ENCODE measurements around the gene ACAP3. TPM values are rescaled to one million over a fixed set of nuclear protein-coding genes. Genes with fewer than 3 reads are reported as not detected.

Gene ACAP3
- total RNA-seq, 1 experiment from 2014 or later, result 37.5 TPM

DNA sequence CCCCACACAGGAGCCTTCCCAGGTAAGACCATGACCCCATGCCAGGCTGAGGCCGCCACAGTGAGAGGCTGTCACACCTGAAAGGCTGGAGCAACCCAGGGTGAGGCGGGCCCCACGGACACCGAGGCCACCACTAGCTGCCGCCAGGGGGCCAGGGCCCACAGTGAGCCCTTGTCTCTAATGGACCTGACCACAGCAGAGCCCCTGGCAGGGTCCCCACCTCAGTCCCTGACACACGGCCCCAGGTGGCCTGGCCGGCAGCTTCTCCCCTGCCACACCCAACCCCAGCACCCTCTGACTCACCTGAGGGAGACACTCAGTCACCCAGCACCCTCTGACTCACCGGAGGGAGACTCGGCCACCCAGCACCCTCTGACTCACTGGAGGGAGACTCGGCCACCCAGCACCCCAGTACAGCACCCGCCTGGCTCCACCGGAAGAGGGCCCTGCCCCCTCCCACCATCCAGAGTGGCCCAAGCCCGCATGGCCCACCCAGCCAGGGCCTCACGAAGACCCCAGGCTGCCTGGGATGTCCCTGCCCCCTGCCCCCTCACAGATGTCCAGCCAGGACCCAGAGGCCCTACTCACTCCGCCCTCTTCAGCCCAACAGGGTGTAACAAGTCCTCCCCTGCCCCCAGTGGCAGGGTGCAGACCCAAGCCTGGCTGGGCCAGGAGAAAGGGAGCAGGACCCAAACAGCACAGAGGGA lies 37.1 kb upstream of the ACAP3 start:
- DNase-seq (ENCODE audit: low spot score), result peak; percentile 91

- no peak for DNase-seq (ENCODE audit: low spot score)
These were observed 36.2 kb upstream of the ACAP3 start for GRCh38 chr1:1343811-1344421.

DNA sequence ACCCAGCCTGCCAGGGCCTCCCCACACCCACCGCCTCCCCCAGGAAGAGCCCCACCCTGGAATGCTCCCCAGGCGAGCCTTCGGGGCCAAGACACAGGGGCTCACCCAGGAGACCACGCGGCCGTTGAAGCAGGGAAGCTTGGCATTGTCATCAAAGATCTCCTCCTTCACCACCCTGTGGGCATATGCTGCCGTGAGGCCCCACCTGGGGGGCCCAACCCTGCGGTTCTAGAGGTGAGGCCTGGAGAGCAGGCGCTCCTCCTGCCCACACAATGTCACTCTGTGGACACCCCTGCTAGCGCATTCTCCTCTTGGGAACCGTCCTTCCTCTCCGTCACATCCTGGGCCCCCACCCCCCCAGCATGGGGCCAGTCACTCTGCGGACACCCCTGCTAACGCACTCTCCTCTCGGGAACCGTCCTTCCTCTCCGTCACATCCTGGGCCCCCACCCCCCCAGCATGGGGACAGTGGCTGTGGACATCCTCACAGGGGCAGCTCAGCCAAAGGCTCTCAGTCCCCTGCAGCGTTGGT lies 34.9 kb upstream of the ACAP3 start:
- no peak for DNase-seq (ENCODE audit: low spot score)

GRCh38 chr1:1342061-1342562 lies 34.4 kb upstream of the ACAP3 start:
- no peak for DNase-seq (ENCODE audit: low spot score)

DNA sequence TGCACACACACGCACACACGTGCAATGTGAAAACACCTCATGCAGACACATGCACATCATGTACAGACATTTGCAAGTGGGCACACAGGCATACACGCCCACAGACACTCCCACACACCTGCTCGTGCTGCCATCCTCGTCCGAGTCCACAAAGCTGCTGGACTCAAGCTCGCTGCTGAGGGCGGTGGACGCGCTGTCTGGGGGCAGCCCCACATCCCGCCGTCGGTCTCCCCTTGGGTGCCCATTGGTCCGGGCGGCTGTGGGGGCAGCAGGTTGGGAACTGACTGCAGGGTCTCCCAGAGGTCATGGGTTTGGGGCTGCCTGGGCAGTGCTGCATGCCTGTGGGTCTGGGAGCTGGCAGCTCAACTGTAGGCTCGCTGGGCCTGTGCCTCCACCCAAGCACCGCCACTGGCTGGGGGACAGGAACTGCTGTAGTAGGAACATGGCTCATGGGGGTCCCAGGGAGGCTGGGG lies 33.9 kb upstream of the ACAP3 start:
- no peak for DNase-seq (ENCODE audit: low spot score)

DNA sequence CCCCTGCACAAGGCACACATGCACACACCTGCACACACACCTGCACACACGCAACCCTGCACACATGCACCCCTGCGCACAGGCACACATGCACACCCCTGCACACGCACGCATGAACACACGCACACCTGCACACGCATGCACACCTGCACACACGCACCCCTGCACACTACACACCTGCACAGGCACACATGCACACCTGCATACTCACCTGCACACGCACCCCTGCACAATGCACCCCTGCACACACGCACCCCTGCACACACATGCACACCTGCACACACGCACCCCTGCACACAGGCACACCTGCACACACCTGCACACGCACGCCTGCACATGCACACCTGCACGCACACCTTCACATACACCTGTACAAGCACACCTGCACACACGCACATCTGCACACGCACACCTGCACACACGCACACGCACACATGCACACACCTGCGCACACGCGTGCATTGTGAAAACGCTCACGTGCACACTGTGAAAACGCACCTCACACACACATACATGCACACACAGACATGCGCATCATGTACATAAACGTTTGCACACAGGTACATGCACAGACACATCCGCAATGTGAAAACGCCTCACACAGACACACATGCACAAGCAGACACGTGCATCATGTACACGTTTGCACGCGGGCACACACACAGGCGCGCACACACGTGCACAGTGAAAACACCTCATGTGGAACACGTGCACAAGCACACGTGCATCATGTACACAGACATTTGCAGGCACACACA lies 33.2 kb upstream of the ACAP3 start:
- no peak for DNase-seq (ENCODE audit: low spot score)

DNA sequence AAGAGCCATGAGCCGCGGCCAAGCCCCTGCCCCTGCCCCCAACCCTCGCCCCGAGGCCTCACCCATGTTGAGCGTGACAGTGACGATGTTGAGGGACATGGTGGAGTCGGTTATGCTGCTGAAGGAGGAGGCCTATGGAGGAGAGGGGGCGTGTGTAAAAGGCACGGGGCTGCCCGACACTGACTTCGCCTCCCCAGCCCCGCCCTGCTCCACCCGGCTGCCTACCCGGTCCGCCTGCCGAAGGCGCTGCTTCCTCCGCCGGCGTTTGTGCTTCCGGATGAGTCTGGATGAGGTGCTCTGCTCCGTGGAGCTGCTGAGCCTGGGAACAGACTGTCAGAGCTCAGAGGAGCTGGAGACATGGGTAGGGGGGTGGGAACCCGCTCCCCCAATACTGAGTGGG lies 32.5 kb upstream of the ACAP3 start:
- no peak for DNase-seq (ENCODE audit: low spot score)

GRCh38 chr1:1338278-1338677 lies 30.5 kb upstream of the ACAP3 start:
- no peak for DNase-seq (ENCODE audit: low spot score)

GRCh38 chr1:1337793-1338147 lies 30.0 kb upstream of the ACAP3 start:
- DNase-seq (ENCODE audit: low spot score), result no peak

GRCh38 chr1:1336931-1337792 lies 29.4 kb upstream of the ACAP3 start:
- no peak for DNase-seq (ENCODE audit: low spot score)

DNA sequence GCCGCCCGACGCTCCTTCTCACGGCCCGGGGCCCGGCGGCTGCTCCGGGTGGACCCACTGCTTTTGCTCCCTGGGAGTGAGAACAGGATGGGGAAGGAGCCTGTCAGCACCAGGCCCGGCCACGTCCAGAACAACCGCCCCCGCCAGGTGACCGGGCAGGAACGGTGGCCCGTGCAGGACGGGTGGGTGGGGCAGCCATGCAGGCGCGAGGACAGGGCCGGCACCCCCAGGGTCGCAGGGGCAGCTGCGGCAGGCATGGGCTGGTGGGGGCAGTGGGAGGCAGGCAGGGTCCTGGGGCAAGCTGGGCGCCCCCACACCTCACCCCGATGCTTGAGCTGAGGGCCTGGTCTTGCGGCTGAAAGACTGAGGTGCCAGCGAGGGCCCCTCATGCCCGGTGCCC lies 28.7 kb upstream of the ACAP3 start:
- no peak for DNase-seq (ENCODE audit: low spot score)

- no peak for DNase-seq (ENCODE audit: low spot score)
These were observed 28.1 kb upstream of the ACAP3 start for GRCh38 chr1:1335792-1336248.

DNA sequence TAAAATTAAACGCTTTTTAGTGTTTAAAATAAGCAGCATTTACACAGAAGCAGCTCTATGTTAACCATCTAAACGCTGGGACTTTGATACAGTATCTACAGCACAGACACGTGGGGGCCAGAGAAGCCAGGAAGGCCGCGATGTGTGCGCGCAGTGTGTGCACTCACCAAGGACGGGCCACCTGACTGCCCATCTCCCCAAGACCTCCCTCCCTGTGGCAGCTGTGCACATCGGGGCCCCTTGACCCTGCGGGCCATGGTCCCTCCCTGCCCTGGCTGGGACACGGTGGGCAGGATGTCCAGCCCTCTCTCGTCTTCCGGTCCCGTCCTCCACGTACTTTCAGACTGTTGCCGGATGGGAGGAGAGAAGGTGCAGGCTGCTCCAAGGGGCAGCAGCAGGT lies 27.6 kb upstream of the ACAP3 start:
- DNase-seq (ENCODE audit: low spot score), result no peak

DNA sequence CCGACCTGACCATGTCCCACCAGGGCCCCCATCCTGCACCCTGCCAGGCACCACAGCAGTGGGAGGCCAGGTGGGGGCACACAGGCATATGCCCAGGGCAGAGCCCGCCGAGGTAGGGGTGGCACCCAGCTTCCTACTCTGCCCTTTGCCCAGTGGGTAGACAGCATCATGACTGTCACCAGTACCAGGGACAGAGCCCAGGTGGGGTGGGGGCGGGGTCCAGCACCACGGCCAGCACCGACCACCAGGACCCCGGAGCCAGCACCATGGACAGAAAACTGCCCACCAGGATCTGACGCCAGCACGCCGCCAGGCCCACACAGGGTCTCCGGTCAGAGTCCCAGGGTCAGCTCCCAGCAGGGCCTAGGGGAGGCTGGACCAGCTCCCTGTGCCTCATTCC lies 27.1 kb upstream of the ACAP3 start:
- DNase-seq (ENCODE audit: low spot score), result no peak

GRCh38 chr1:1333551-1334241 lies 26.0 kb upstream of the ACAP3 start:
- no peak for DNase-seq (ENCODE audit: low spot score)

DNA sequence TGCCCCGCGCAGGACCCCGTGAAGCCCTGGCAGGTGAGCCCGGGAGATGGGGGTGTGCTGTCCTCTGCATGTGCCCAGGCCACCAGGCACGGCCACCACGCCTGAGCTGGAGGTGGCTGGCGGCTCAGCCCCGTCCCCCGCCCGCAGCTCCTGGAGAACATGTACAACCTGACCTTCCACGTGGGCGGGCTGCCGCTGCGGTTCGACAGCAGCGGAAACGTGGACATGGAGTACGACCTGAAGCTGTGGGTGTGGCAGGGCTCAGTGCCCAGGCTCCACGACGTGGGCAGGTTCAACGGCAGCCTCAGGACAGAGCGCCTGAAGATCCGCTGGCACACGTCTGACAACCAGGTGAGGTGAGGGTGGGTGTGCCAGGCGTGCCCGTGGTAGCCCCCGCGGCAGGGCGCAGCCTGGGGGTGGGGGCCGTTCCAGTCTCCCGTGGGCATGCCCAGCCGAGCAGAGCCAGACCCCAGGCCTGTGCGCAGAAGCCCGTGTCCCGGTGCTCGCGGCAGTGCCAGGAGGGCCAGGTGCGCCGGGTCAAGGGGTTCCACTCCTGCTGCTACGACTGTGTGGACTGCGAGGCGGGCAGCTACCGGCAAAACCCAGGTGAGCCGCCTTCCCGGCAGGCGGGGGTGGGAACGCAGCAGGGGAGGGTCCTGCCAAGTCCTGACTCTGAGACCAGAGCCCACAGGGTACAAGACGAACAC lies 25.2 kb upstream of the ACAP3 start:
- DNase-seq (ENCODE audit: low spot score), result no peak

- no peak for DNase-seq (ENCODE audit: low spot score)
These were observed 24.5 kb upstream of the ACAP3 start for GRCh38 chr1:1332031-1332755.

DNA sequence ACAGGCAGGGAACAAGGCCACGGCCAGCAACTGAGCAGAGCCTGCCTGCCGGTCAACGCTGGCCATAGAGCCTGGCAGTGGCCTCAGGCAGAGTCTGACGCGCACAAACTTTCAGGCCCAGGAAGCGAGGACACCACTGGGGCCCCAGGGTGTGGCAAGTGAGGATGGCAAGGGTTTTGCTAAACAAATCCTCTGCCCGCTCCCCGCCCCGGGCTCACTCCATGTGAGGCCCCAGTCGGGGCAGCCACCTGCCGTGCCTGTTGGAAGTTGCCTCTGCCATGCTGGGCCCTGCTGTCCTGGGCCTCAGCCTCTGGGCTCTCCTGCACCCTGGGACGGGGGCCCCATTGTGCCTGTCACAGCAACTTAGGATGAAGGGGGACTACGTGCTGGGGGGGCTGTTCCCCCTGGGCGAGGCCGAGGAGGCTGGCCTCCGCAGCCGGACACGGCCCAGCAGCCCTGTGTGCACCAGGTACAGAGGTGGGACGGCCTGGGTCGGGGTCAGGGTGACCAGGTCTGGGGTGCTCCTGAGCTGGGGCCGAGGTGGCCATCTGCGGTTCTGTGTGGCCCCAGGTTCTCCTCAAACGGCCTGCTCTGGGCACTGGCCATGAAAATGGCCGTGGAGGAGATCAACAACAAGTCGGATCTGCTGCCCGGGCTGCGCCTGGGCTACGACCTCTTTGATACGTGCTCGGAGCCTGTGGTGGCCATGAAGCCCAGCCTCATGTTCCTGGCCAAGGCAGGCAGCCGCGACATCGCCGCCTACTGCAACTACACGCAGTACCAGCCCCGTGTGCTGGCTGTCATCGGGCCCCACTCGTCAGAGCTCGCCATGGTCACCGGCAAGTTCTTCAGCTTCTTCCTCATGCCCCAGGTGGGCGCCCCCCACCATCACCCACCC lies 23.6 kb upstream of the ACAP3 start, which contains the start of gene TAS1R3:
Gene TAS1R3 (plus strand): TSS at position 213 of the 898 bp plus-strand sequence. CDS start 66 bp downstream, at position 279.
- no peak for DNase-seq (ENCODE audit: low spot score)

Measured in A172 (cell line).